Measurements from ENCODE around the gene FGF2. TPM values are rescaled to one million over a fixed set of nuclear protein-coding genes. Genes with fewer than 3 reads are reported as not detected.
"Not testable (repeated sequence)": the region's sequence is repeated elsewhere in the genome, so short reads cannot be mapped to it uniquely, and the experiment has no call there.

FGF2 gene
- total RNA-seq, 1 experiment from 2014 or later: 2.1 TPM

DNA sequence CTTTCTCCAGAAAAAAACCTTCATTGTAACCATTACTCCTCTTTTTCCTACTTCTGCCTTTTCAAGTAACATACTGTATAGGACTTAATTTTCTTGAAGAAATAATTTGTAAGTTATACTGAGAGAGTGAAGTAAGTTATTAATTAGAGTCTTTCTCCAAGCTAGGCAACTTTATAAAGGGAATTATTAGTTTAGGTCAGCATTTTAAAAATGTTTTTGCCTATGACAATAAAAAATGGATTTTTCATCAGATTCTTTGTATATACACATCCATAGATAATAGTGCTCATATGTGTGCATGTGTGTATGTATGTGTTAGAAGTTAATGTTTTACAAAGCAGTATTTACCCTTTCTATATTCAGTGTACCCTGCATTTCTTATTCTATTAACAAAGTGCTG, 106.1 kb downstream of the FGF2 start:
- ChIA-PET CTCF (interaction anchor here (0.7 kb wide), 1 partner anchor 354 kb away, joined by 6 read pairs; no protein-coding TSS in a partner anchor), POLR2A (ENCODE audit: unreplicated experiment) (no interaction called here)
- H3F3A ChIP-seq (ENCODE audit: insufficient read depth, low read depth): 0 out of 2 replicates have a peak, but pooled peaks cover 3% of the 10 kb centered on the region
- BruUV-seq (replicated peaks): no TSS peak
- no peaks in the 10 kb centered on the region for H3K79me2 ChIP-seq (ENCODE audit: low read depth)
- no peaks in the 10 kb centered on the region for H3K4me1 ChIP-seq (replicated peaks; ENCODE audit: insufficient read depth)
- TF ChIP-seq, protein P1, sequence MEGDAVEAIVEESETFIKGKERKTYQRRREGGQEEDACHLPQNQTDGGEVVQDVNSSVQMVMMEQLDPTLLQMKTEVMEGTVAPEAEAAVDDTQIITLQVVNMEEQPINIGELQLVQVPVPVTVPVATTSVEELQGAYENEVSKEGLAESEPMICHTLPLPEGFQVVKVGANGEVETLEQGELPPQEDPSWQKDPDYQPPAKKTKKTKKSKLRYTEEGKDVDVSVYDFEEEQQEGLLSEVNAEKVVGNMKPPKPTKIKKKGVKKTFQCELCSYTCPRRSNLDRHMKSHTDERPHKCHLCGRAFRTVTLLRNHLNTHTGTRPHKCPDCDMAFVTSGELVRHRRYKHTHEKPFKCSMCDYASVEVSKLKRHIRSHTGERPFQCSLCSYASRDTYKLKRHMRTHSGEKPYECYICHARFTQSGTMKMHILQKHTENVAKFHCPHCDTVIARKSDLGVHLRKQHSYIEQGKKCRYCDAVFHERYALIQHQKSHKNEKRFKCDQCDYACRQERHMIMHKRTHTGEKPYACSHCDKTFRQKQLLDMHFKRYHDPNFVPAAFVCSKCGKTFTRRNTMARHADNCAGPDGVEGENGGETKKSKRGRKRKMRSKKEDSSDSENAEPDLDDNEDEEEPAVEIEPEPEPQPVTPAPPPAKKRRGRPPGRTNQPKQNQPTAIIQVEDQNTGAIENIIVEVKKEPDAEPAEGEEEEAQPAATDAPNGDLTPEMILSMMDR (conservative IDR thresholded peaks at IDR 0.05): no peak
- TF ChIP-seq EZH2 (IDR thresholded peaks at IDR 0.05; ENCODE audit: low read depth): no peak
- H3K4me2 ChIP-seq: no peak overlapping the region
- no peak overlapping the region for H3K27ac ChIP-seq
- H3K36me3 ChIP-seq (ENCODE audit: low read depth): peaks cover 15% of the 10 kb centered on the region
- no peak overlapping the region for H3K4me3 ChIP-seq
- no peaks in the 10 kb centered on the region for H3K9me3 ChIP-seq (ENCODE audit: insufficient read depth, low read depth)
- no peak for DNase-seq
- no peaks in the 10 kb centered on the region for H3K27me3 ChIP-seq (ENCODE audit: insufficient read depth, low read depth)
- no peaks in the 10 kb centered on the region for H4K20me1 ChIP-seq (ENCODE audit: insufficient read depth)
- no peaks in the 10 kb centered on the region for H3K9me2 ChIP-seq (ENCODE audit: insufficient read depth)
- intact Hi-C loops (cut with micrococcal nuclease; ENCODE audit: unreplicated experiment): loop anchor here (5.0 to 10.0 kb wide), 2 partner anchors 358 to 1030 kb away; no protein-coding TSS in a partner anchor
- H2AFZ ChIP-seq: no peak overlapping the region

GRCh38 chr4:122945136-122945535, 118.5 kb downstream of the FGF2 start:
- CTCF ChIA-PET; H3K27ac ChIP-seq; H3K4me2 ChIP-seq; H3F3A ChIP-seq (ENCODE audit: insufficient read depth, low read depth); DNase-seq; POLR2A ChIA-PET (ENCODE audit: unreplicated experiment); H3K4me1 ChIP-seq (replicated peaks; ENCODE audit: insufficient read depth); H3K9me3 ChIP-seq (ENCODE audit: insufficient read depth, low read depth); BruUV-seq (replicated peaks); H4K20me1 ChIP-seq (ENCODE audit: insufficient read depth); H2AFZ ChIP-seq; H3K79me2 ChIP-seq (ENCODE audit: low read depth); intact Hi-C loops (cut with micrococcal nuclease; ENCODE audit: unreplicated experiment); H3K27me3 ChIP-seq (ENCODE audit: insufficient read depth, low read depth); H3K36me3 ChIP-seq (ENCODE audit: low read depth); H3K4me3 ChIP-seq; H3K9me2 ChIP-seq (ENCODE audit: insufficient read depth): not testable (repeated sequence)

GRCh38 chr4:122946142-122946541, 119.5 kb downstream of the FGF2 start:
- peaks cover 10% of the 10 kb centered on the region; the same call in 1 of the 2 replicates for H3K36me3 ChIP-seq (ENCODE audit: low read depth)

More at GRCh38 chr4:122946142-122946541, 119.5 kb downstream of the FGF2 start:
- no TSS peak for BruUV-seq (replicated peaks)
- H3K4me1 ChIP-seq (replicated peaks; ENCODE audit: insufficient read depth): no peaks in the 10 kb centered on the region
- TF ChIP-seq EZH2 (IDR thresholded peaks at IDR 0.05; ENCODE audit: low read depth): no peak
- TF ChIP-seq, protein P1 (conservative IDR thresholded peaks at IDR 0.05): no peak
- H4K20me1 ChIP-seq (ENCODE audit: insufficient read depth): no peaks in the 10 kb centered on the region
- no peak for DNase-seq
- H2AFZ ChIP-seq: no peak overlapping the region
- H3K27me3 ChIP-seq (ENCODE audit: insufficient read depth, low read depth): no peaks in the 10 kb centered on the region
- intact Hi-C loops (cut with micrococcal nuclease; ENCODE audit: unreplicated experiment): no loop called here
- no peaks in the 10 kb centered on the region for H3K9me2 ChIP-seq (ENCODE audit: insufficient read depth)
- no peak overlapping the region for H3K4me3 ChIP-seq
- H3K27ac ChIP-seq: no peak overlapping the region
- H3K9me3 ChIP-seq (ENCODE audit: insufficient read depth, low read depth): no peaks in the 10 kb centered on the region
- no peaks in the 10 kb centered on the region for H3F3A ChIP-seq (ENCODE audit: insufficient read depth, low read depth)
- no peak overlapping the region for H3K4me2 ChIP-seq
- CTCF ChIA-PET: no interaction called here
- H3K79me2 ChIP-seq (ENCODE audit: low read depth): no peaks in the 10 kb centered on the region
- POLR2A ChIA-PET (ENCODE audit: unreplicated experiment): no interaction called here

Other genes with a start within 250 kb of the FGF2 start
- not detected in 2 replicates for gene IL21, start 205.8 kb upstream of the FGF2 start, total RNA-seq (2021)
- gene BBS12, start 94.1 kb upstream of the FGF2 start, total RNA-seq (2021): 2.9 and 4.9 TPM in 2 replicates
- gene NUDT6, start 95.8 kb downstream of the FGF2 start, total RNA-seq (2021): 13.8 and 14.1 TPM in 2 replicates

Data from PC-9 (cell line).